ENCODE data around the gene ALDH4A1. TPM values are rescaled to one million over a fixed set of nuclear protein-coding genes. Genes with fewer than 3 reads are reported as not detected.
A peak's percentile ranks its signal among the peaks of the same experiment; 100 is the strongest.

The ALDH4A1 gene
- total RNA-seq, 1 experiment from 2014 or later = 26.1 TPM

DNA sequence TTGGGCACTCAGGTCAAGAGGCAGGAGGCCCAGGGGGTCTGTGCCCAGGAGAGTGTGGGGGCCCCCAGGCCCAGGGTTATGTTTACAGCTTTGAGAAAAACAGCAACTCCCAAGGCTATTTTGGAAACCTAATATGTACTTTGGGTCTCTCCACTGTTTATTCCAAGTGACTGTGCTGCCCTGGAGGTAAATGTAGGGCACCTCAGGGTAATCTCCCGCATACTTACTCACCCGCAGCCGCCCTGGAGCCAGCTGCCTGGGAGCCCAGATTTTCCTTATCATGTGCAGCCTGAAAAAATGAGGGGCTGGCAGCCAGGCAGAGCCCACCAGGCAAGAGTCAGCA lies 34.1 kb upstream of the ALDH4A1 start:
- no peak overlapping the region for H3K14ac ChIP-seq (ENCODE audit: insufficient read depth, low read length)
- Mint-ChIP-seq H3K36me3 (ENCODE audit: insufficient read depth in 1 of 3, low read depth in 3 of 3) (no peaks in the 10 kb centered on the region), H3K27me3 (ENCODE audit: low read depth) (no peaks in the 10 kb centered on the region; the same call in none of the 2 replicates), H3K9me3 (no peaks in the 10 kb centered on the region; a peak in 2 of 5 replicates), H3K27ac (0 out of 7 replicates have a peak overlapping the region, but pooled peaks of 1 of the 3 experiments have one; percentile 55), H3K4me1 (peaks cover 56 to 68% of the 10 kb centered on the region in 2 experiments), H3K4me3 (no peak overlapping the region)
- H2AFZ ChIP-seq (ENCODE audit: low read length) = no peak overlapping the region
- no peak overlapping the region for H2BK20ac ChIP-seq (ENCODE audit: low read depth, low read length, poor library complexity, severe bottlenecking)
- H2AK5ac ChIP-seq (ENCODE audit: insufficient read length, low read length) = no peak overlapping the region
- DNase-seq = no peak
- H3K4ac ChIP-seq (ENCODE audit: low read depth, low read length) = no peak overlapping the region
- H3K79me2 ChIP-seq (ENCODE audit: insufficient read depth, low read length) = no peaks in the 10 kb centered on the region
- H3K18ac ChIP-seq (ENCODE audit: insufficient read length, low read depth, low read length) = no peak overlapping the region
- no peaks in the 10 kb centered on the region for H3K79me1 ChIP-seq (ENCODE audit: insufficient read depth, low read depth, low read length, poor library complexity, severe bottlenecking)
- no peak overlapping the region for H3T11ph ChIP-seq (ENCODE audit: low read length)
- no peak overlapping the region for H3K23ac ChIP-seq (ENCODE audit: insufficient read length, low read depth, low read length)
- H4K8ac ChIP-seq (replicated peaks; ENCODE audit: insufficient read length, low read depth, low read length) = no peak overlapping the region
- H3K27ac ChIP-seq (ENCODE audit: insufficient read length, low read depth, low read length) = no peak overlapping the region
- H3K9me3 ChIP-seq (ENCODE audit: control insufficient read depth, low read depth, low read length) = no peaks in the 10 kb centered on the region
- TF ChIP-seq, protein P1, sequence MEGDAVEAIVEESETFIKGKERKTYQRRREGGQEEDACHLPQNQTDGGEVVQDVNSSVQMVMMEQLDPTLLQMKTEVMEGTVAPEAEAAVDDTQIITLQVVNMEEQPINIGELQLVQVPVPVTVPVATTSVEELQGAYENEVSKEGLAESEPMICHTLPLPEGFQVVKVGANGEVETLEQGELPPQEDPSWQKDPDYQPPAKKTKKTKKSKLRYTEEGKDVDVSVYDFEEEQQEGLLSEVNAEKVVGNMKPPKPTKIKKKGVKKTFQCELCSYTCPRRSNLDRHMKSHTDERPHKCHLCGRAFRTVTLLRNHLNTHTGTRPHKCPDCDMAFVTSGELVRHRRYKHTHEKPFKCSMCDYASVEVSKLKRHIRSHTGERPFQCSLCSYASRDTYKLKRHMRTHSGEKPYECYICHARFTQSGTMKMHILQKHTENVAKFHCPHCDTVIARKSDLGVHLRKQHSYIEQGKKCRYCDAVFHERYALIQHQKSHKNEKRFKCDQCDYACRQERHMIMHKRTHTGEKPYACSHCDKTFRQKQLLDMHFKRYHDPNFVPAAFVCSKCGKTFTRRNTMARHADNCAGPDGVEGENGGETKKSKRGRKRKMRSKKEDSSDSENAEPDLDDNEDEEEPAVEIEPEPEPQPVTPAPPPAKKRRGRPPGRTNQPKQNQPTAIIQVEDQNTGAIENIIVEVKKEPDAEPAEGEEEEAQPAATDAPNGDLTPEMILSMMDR (conservative IDR thresholded peaks at IDR 0.05) = no peak
- H2BK120ac ChIP-seq (ENCODE audit: low read depth, low read length, poor library complexity, severe bottlenecking) = no peak overlapping the region
- H4K91ac ChIP-seq (ENCODE audit: insufficient read length, low read depth, low read length) = no peak overlapping the region
- H3K4me2 ChIP-seq (ENCODE audit: insufficient read depth, insufficient read length, low read length) = no peak overlapping the region
- H2BK12ac ChIP-seq (ENCODE audit: insufficient read length, low read depth, low read length) = no peak overlapping the region
- no peak overlapping the region for H2BK15ac ChIP-seq (ENCODE audit: low read depth, low read length)
- no peak overlapping the region for H2BK5ac ChIP-seq (ENCODE audit: insufficient read length, low read length)
- no peaks in the 10 kb centered on the region; the same call in 1 of the 2 replicates for H3K4me1 ChIP-seq (ENCODE audit: insufficient read depth, low read length)
- no peak overlapping the region for H3K9ac ChIP-seq (ENCODE audit: extremely low read depth, insufficient read length, low read length)
- no peaks in the 10 kb centered on the region for H3K27me3 ChIP-seq (ENCODE audit: insufficient read depth, low read length)
- no peak overlapping the region for H4K5ac ChIP-seq (ENCODE audit: insufficient read length, low read depth, low read length)
- no peak overlapping the region for H3K56ac ChIP-seq (ENCODE audit: insufficient read length, low read depth, low read length)
- H4K20me1 ChIP-seq (ENCODE audit: control insufficient read depth, insufficient read depth, insufficient read length) = no peaks in the 10 kb centered on the region
- no CpG with 5 or more reads among the region's 3 CpGs for WGBS (ENCODE audit: extremely low coverage, insufficient read length, low lambda C conversion rate)
- no peaks in the 10 kb centered on the region for H3K23me2 ChIP-seq (ENCODE audit: insufficient read length, low read depth, low read length, poor library complexity, severe bottlenecking)
